ENCODE data around the gene DCLK3. TPM values are rescaled to one million over a fixed set of nuclear protein-coding genes. Genes with fewer than 3 reads are reported as not detected.

The DCLK3 gene
- total RNA-seq, 1 experiment from 2014 or later: 0.55 TPM

DNA sequence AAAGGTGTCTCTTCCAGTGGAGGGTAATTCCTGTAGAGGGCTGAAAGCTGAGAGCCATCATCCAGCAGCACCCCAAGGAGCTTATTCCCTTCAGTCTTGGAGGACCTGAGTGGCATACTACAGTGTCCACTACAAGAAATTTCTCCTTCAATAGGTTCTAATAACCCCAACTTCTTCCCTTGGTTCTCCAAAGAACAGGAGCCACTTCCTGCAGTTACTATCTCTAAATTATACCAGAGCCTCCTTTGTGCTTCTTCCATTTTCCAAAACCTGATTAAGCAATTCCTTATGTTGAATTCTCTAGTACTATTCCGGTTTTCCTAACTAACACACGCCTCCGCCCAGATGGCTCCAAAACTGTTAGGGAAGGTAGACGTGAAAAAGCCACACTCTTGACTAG, 50.4 kb downstream of the DCLK3 start:
- H3K4me1 Mint-ChIP-seq: peaks cover 13% of the 10 kb centered on the region
- no peaks in the 10 kb centered on the region; the same call in 1 of the 2 replicates for H3K27me3 Mint-ChIP-seq (ENCODE audit: low read depth)
- H3K4me3 Mint-ChIP-seq: no peak overlapping the region
- no peak overlapping the region for H3K27ac Mint-ChIP-seq
- ChIA-PET POLR2A (no interaction called here), CTCF (interaction anchor here (1.2 kb wide), 1 partner anchor 25 kb away, joined by 4 read pairs; no protein-coding TSS in a partner anchor)
- no peak for DNase-seq (ENCODE audit: low spot score)
- H3K9me3 Mint-ChIP-seq: no peaks in the 10 kb centered on the region
- no peaks in the 10 kb centered on the region for H3K36me3 Mint-ChIP-seq
- TF ChIP-seq OVOL2 (CRISPR knock-in tag; IDR thresholded peaks at IDR 0.05; ENCODE audit: borderline replicate concordance): no peak
- no peak for TF ChIP-seq CREB1 (CRISPR knock-in tag; IDR thresholded peaks at IDR 0.05)
- no peak for TF ChIP-seq ZNF532 (CRISPR knock-in tag; IDR thresholded peaks at IDR 0.05; ENCODE audit: borderline replicate concordance)
- TF ChIP-seq SP1 (CRISPR knock-in tag; conservative IDR thresholded peaks at IDR 0.05): no peak
- no peak for TF ChIP-seq PRRX2 (CRISPR knock-in tag; IDR thresholded peaks at IDR 0.05)
- TF ChIP-seq ZNF232 (CRISPR knock-in tag; IDR thresholded peaks at IDR 0.05): no peak
- TF ChIP-seq, protein P1, sequence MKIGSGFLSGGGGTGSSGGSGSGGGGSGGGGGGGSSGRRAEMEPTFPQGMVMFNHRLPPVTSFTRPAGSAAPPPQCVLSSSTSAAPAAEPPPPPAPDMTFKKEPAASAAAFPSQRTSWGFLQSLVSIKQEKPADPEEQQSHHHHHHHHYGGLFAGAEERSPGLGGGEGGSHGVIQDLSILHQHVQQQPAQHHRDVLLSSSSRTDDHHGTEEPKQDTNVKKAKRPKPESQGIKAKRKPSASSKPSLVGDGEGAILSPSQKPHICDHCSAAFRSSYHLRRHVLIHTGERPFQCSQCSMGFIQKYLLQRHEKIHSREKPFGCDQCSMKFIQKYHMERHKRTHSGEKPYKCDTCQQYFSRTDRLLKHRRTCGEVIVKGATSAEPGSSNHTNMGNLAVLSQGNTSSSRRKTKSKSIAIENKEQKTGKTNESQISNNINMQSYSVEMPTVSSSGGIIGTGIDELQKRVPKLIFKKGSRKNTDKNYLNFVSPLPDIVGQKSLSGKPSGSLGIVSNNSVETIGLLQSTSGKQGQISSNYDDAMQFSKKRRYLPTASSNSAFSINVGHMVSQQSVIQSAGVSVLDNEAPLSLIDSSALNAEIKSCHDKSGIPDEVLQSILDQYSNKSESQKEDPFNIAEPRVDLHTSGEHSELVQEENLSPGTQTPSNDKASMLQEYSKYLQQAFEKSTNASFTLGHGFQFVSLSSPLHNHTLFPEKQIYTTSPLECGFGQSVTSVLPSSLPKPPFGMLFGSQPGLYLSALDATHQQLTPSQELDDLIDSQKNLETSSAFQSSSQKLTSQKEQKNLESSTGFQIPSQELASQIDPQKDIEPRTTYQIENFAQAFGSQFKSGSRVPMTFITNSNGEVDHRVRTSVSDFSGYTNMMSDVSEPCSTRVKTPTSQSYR (CRISPR knock-in tag; IDR thresholded peaks at IDR 0.05): no peak
- no peak for TF ChIP-seq E2F1 (CRISPR knock-in tag; IDR thresholded peaks at IDR 0.05)
- TF ChIP-seq GABPB1 (CRISPR knock-in tag; IDR thresholded peaks at IDR 0.05): no peak
- no peak for TF ChIP-seq AR (CRISPR knock-in tag; IDR thresholded peaks at IDR 0.05)
- no peak for TF ChIP-seq NR2C2 (CRISPR knock-in tag; IDR thresholded peaks at IDR 0.05)
- TF ChIP-seq ZBTB21 (CRISPR knock-in tag; IDR thresholded peaks at IDR 0.05; ENCODE audit: borderline replicate concordance): no peak
- TF ChIP-seq, protein P2, sequence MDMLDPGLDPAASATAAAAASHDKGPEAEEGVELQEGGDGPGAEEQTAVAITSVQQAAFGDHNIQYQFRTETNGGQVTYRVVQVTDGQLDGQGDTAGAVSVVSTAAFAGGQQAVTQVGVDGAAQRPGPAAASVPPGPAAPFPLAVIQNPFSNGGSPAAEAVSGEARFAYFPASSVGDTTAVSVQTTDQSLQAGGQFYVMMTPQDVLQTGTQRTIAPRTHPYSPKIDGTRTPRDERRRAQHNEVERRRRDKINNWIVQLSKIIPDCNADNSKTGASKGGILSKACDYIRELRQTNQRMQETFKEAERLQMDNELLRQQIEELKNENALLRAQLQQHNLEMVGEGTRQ (CRISPR knock-in tag; IDR thresholded peaks at IDR 0.05): no peak
- no peak for TF ChIP-seq SMAD4 (CRISPR knock-in tag; IDR thresholded peaks at IDR 0.05)
- TF ChIP-seq, protein P3, sequence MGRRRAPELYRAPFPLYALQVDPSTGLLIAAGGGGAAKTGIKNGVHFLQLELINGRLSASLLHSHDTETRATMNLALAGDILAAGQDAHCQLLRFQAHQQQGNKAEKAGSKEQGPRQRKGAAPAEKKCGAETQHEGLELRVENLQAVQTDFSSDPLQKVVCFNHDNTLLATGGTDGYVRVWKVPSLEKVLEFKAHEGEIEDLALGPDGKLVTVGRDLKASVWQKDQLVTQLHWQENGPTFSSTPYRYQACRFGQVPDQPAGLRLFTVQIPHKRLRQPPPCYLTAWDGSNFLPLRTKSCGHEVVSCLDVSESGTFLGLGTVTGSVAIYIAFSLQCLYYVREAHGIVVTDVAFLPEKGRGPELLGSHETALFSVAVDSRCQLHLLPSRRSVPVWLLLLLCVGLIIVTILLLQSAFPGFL (CRISPR knock-in tag; IDR thresholded peaks at IDR 0.05; ENCODE audit: borderline replicate concordance): no peak
- no peak for TF ChIP-seq JUN (CRISPR knock-in tag; IDR thresholded peaks at IDR 0.05)
- no peak for TF ChIP-seq ELF4 (CRISPR knock-in tag; IDR thresholded peaks at IDR 0.05; ENCODE audit: low read depth)
- TF ChIP-seq ZNF121 (CRISPR knock-in tag; IDR thresholded peaks at IDR 0.05): no peak
- no peak for ATAC-seq

All from WTC11 (cell line).